Renal cortical epithelial cell (primary cell): ENCODE data around the gene HSD11B1. TPM values are rescaled to one million over a fixed set of nuclear protein-coding genes. Genes with fewer than 3 reads are reported as not detected.

ENCODE experiments used
- DNase-seq: peaks from one replicate; pipeline ENCODE4 v3.0.0-alpha.2; 2011; ENCODE audit warnings: low read depth
- total RNA-seq: library from RNA; depleted of rRNA; stranded (reverse); fragments of >200 nt; gene quantifications from 2 replicates; pipeline ENCODE4 v1.2.3, GENCODE V29; 2014

Gene HSD11B1
- total RNA-seq, result not detected in 2 replicates

DNA sequence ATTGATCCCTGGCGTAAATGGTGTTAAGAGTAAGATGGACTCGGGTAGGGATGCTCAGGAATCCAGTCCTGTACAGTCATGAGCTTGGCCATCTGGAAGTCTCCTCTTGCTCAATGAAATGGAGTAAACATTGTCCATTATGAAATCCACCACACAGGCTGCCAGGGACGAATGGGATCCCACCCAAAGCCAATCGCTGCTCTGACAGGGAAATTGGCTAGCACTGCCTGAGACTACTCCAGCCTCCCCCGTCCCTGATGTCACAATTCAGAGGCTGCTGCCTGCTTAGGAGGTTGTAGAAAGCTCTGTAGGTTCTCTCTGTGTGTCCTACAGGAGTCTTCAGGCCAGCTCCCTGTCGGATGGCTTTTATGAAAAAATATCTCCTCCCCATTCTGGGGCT is at the start of gene HSD11B1:
Gene HSD11B1 (plus strand): TSS at position 263 of the 400 bp plus-strand sequence. CDS start 97 bp downstream, at position 360.
- no peak for DNase-seq

DNA sequence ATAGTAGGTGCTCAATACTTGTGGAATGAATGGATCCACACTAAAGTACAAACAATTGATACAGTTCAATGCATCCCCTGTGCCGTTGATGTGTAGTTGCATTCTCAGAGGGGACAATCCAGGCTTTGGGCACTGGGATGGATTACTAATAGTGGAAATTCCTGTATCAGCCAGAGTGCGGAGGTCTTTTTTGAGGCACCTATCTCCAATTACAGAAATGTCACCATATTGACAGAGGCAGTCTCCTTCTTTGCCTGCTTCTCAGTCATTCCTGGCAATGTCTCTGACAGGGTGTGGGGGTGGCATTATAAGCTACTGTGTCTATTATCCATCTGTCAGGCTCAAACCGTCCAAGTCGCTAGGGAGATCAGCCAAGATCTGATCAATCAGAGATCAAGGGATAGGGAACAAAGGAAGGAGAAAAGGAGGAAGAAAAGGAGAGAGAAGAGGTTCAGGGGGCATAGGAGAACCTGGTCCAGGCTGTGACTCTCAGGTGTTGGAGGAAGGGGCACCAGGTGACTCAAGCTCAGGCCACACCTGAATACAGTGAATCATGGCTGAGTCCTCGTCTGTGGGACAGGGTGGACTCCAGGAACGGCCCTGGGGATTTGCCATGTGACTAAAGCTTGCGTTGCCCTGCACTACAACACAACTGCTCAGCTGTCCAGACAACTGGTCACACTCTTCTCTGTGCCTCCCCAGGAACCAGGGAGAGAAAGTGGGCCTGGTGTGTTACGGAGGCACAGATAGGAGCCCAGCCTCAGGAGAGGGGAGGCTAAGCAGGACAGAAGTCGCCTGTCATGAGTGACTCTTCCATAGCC is 49.0 kb upstream of the HSD11B1 start:
- peak; percentile 71 for DNase-seq

DNA sequence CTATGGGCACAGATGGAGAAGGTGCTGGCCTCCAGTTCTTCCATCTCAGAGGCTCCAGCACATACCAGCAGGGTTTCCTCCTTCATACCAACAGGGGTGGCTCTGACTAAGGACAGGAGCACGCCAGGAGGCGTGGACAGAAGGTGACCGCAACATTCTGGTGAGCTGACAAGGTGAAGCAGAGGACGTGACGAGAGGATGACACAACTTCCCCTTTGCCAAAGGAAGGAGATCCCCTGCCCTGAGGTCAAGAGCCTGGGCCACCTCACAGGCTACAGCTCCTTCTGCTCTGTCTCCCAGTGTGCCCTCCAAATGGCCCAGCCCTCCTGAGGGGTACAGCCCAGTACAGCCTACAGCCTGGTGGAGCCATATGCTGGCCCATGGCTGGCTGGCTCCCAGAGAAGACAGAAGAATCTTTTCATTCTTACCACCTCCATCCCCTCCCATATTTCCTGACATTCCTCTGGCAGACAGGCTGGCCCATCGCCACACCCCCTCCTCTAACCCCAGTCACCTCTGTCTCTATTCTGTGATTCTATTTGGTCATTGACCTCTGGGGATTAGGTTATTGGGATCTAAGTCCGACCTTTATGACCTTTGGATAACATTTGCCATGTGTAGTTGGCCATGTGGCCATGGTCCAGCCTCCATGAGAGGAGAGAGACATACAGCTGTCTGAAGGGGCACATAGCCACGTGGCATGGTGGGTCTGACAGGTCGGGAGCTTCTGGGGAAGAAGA is 47.3 kb upstream of the HSD11B1 start:
- peak; percentile 94 for DNase-seq

DNA sequence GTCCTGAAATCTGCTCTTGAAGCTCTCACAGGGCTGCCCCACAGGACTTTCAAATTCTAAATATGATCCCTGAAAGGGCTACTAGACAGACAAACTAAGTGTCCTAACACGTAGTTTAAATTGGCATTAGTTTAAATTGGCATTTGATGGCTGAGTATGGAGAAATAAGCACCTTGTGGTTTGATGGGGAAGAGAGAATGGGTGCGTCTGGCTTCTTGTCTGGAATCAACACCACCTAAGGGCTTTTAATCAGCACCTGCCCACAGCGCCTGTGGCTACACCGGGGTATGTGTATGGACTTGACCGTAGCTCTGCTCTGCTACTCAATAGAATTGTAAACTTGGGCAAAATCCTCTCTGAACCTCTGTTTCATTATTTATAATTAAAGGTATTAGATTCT is 46.7 kb upstream of the HSD11B1 start:
- no peak for DNase-seq

DNA sequence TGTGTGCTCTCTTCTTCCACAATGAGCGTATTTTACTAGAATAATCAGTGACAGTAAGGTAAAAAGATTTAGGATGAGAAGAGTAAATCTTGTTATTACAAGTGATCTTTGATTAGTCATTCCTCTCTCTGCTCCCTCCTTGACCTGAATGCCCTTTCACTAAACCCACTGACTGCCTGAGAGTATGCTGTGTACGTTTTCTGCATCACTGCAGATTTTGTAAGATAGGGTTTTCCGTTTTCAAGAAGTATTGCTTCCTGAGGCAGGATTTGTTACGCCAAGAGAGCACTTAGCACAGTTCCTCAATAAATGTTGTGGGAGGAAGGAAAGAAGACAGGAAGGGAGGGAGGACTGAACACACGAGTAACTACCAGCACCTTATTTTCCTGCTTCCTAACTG is 44.7 kb upstream of the HSD11B1 start:
- peak; percentile 92 for DNase-seq

DNA sequence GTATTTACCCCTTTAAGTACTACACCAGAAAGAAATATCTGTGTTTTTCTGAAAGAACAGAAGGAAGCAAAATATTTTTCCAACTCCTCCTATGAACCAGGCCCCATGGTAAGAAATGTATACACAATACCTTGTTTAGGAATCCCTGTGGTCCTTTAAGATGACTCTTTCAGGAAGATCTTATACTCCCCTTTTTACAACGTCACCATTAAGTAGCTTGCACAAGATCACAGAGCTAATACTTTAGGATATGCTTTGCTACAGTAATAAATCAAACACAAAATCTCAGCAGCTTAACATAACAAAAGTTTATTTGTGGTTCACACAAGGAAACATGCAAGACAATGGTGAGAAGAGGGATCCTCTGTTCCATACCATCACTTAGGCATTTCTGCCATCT is 43.6 kb upstream of the HSD11B1 start:
- no peak for DNase-seq

DNA sequence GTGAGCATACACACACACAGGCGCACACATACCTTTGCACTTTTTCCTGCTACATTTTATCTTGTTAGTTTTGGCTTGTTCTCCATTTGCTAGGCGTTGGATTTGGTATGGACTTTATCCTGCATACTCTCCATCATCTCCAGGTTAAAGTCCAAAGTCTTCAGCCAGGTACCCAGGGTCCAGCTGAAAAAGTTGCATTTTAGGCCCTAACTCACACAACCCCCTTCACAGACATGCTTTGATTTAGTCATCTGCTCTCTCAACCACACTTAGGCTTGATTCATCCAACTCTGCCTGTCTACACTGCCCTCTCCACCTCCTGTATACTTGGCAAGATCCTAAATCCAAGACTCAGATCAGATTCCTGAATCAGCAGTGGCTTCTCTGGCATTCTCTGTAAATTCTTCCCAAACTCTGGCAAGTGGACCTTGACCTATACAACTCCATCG is 41.7 kb upstream of the HSD11B1 start:
- DNase-seq, result peak; percentile 79

DNA sequence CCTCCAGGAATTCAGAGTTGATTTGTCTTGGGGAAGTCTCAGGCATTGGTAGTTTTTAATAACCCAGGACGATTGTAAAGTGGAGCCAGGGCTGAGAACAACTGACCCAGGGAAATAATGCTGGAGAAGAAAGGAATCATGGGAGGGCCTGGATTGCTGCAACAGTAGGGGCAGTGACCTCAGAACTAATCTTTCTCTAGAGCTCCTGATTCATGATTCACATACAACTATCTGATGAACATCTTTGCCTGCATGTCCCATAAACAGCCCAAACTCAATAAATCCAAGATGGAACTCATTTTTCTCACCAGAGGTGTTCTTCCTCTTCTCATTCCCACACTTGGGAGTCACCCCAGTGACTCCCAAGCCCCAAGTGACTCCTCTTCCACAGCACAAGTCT is 37.5 kb upstream of the HSD11B1 start:
- peak; percentile 50 for DNase-seq

DNA sequence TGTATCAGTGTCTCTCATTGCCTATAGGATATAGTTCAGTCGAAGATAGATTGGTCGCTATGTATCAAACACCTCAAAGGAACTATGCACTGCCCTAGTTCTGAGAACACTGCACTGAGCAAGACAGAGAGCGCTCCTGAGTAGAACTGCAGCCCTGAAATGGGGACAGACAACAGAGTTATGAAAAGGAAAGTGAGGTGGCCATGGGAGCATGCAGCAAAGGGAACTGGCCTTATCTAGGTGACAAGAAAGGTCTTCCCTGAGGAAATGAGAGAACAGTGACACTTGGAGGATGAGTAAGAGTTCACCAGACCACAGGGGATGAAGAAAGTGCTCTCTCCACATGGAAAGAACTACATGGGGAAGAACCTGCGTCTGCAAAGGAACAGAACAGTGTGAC is 36.9 kb upstream of the HSD11B1 start:
- DNase-seq, result no peak

DNA sequence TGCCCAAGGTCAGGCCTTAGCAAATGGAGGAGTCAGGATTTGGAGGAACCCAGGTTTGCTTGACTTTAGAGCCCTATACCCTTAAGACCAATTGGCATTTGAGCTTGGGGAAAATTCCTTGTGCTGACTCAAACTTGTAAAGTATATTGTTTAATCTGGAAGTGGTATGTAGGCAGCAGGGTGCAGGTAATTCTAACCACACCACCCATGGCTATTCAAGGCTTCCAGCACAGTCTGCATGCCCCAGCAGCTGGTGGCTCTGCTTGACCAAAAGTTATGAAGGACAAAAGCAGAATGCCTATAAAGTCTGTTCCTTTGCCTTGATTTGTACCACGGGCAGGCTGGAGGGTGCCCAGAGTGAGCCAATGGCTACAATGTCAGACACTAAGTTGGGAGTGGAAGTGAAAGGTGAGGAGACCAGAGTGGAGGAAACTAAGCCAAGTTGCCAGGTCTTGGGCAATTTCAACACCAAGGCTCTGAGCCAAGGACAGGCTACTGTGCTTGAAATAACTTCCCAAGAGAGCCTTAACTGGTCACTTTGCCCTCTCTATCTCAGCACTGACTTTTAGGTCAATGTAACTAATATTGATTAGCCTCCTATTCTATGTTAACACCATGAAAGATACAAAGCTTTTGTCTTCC is 34.1 kb upstream of the HSD11B1 start:
- peak; percentile 19 for DNase-seq

DNA sequence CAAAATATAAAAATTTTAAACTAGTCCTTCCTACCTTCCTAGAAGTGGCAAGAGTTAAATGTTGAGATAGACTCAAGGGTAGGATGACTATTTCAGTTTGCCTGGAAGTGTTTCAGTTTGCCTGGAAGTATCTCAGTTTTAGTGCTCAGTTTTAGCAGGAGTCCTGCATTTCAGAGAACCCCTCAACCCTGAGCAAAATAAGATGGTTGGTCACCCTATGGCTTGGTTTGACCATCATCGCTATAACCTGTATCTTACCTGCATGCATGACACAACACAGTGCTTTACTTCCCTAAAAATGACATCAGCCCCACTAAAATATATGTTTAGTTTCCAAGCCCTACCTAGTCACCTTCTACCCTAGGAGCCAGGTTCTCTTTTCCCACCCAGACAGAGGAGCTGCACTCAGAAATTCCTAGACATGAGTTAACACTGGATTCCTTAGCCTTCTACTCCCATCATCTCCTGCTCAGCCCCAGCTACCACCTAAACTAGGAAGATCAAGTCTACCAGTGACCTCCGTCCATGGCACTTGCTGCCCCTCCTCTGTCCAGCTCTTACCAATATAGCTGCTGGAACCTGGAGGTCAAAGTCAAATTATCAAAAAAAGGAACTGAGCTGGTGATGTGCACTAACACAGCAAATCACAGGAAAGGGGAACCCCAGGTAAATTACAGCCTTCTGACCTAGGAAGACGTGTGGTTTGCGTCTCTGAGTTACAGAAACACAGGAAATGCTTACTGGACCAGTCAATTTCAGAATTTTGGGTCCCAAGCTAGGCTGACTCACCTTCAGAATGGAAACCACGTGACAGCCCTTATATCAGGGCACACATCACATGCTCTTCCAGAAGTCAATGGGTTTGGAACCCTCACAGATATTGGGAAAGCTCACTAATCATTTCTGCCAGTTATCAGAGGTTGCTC is 31.7 kb upstream of the HSD11B1 start:
- peak; percentile 69 for DNase-seq

DNA sequence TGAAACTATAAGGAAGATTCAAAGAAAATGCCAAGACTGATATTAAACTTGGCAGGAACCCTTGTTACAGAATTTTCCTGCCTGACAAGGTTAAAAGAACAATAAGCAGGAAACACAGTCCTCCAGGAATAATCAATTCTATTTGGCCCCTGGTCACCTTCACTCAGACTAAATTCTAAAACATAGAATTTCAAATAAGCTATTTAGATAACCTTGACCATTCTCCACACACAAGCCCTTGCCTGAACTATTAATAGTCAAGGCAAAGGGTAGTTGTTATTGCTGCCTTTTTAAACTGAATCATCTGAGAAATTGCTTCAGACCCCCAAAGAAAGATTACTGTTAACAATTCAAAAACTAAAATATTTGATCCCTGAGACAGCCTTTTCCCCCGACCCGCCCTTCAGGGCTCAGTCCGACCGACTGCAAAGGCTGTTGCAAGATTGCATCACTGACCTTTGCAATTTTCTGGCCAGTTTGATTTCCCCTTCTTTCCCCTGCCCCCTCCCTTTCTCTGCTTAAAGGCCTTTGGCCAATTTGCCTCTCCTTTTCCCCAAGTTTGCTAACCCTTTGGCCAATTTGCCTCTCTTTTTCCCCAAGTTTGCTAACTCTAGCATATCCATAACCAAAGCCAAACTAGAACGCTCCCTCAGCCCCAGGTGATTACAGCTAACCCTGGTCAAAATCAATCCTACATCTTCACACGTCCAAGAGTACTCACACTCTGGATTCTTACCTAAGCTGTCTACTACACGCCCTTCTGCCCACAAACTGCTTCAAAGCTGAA is 30.8 kb upstream of the HSD11B1 start:
- DNase-seq, result peak; percentile 41

DNA sequence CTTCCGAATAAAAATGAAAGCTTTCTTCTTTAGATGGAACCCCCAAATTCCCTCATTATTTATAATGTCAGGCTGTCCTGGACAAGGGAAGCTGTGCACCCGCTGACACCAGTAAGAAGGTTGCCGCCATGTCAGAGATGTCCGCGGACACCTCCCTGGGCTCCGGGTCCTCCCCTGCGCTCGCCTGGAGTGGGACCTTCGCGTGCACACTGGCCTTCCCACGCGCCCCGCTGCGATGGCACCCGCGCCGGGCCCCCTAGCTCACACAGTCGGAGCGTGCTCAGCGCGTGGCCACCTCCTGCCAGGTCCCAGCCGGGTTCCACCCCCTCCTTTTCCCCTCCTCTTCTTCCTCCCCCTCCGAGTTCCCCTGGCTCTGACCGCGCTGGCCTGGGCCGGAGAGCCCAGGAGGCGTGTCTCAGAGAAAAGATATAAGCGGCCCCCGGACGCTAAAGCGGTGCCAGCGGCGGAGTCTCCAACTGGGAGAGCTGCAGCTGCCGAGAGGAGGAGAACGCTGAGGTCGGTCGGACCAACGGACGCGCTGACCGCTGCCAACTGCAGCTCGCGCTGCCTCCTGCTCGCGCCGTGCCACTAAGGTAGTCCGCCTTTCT is 29.6 kb upstream of the HSD11B1 start, which contains the start of gene G0S2:
Gene G0S2 (plus strand): TSS at position 456 of the 608 bp plus-strand sequence. CDS start 273 bp downstream, outside the sequence.
- DNase-seq, result peak; percentile 43

DNA sequence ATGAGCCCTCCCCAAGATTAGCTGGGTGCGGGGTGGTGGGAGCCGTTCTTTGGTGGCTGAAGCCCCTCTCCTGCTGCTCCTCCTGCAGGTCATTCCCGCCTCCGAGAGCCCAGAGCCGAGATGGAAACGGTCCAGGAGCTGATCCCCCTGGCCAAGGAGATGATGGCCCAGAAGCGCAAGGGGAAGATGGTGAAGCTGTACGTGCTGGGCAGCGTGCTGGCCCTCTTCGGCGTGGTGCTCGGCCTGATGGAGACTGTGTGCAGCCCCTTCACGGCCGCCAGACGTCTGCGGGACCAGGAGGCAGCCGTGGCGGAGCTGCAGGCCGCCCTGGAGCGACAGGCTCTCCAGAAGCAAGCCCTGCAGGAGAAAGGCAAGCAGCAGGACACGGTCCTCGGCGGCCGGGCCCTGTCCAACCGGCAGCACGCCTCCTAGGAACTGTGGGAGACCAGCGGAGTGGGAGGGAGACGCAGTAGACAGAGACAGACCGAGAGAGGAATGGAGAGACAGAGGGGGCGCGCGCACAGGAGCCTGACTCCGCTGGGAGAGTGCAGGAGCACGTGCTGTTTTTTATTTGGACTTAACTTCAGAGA is 29.0 kb upstream of the HSD11B1 start:
- DNase-seq, result no peak

DNA sequence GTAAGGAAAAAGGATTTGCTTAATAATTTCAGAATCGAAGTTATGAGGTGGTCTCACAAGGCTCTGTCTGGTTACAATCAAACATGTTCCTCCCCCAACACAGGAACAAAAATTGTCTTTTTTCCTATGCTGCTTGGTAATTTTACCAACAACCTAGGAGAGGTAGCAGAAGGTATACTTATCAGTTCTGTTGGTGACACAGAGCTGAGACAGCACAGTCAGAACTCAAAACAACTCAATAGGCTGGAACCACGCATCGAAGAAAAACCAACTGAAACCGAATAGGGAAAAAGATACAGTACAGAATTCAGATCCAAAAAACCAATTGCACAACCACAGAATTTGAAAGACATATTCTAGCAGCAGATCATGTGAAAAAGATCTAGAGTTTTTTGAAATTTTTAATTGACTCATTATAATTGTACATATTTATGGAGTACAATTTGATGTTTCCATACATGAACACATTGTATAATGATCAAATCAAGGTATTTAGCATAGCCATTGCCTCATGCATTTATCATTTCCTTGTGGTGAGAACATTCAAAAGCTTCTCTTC is 25.6 kb upstream of the HSD11B1 start:
- no peak for DNase-seq

DNA sequence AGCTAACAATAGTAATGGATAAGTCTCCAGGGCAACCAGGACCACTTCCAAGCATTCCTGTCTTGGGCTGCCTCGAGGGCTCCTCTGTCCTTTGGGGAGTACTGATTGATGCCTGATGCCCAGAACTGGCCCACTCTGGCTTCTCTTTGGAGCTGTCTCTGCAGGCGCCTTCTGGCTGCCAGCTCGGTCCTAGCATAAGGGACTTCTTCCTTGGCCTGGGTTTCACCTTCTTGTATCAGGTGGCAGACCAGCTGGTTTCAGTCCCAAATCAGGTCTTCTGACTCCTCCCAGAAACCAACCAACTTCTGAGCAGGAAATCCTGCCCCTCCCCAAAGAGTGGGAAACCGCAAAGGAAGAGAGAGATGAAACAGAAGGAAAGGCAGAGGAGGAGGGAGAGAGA is 18.8 kb upstream of the HSD11B1 start:
- no peak for DNase-seq

DNA sequence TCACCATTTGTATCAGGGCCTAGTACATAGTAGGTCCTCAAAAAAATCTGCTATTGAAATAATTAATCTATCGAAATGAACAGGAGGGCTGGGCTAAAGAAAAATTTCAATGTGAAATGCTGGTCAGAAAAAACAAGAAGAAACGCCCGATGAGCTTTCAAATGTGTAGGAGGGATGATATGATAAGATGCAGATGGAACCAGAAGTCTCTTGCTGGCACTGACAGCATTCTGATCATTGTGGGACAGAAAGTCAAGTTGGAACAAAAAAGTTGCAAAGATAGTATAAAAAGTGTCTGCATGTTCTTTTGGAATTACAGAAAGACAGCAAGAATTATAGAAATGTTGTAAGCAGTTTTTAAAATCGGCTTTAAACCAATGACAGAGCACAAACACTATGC is 18.3 kb upstream of the HSD11B1 start:
- no peak for DNase-seq

DNA sequence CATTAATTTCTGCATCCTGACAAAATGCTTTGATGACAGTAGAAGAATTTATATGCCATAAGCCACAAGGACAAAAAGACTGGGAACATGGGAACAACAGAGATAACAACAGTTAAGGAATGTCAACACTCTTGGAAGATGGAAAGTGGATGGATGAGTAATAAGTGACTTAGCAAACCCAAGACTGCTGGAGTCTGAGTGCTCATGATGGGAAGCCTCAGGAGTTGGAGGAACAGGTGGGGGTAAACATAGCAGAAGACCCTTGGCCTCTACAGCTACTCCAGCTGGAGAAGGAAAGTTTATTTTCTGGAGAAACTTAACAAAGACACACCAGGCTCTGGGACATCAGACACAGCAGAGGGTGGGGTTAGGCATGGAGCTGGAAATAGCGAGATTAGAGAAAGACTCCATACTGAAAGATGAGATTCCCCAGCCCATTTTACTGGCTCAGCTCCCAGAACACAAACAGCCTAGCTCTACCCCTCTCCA is 15.9 kb upstream of the HSD11B1 start:
- peak; percentile 59 for DNase-seq

DNA sequence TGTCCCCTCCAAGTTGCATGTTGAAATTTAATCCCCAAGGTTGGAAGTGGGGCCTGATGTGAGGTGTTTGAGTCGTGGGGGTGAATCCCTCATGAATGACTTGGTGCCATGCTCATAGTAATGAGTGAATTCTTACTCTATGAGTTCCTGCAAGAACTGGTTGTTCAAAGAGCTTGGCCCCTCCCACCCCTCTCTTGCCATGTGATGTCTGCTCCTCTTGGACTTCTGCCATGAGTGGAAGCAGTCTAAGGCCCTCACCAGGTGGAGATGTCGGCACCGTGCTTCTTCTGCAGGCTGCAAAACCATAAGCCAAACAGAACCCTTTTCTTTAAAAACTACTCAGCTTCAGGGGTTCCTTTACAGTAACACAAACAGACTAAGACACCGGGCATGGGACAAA is 15.2 kb upstream of the HSD11B1 start:
- peak; percentile 46 for DNase-seq
